ENCODE results near the gene TTC7B.

The TTC7B gene

GRCh38 chr14:90739318-90740068 lies 76.7 kb downstream of the TTC7B start:
- no peak for DNase-seq

- DNase-seq: no peak
Measured at GRCh38 chr14:90733139-90733808, 83.0 kb downstream of the TTC7B start.

GRCh38 chr14:90732718-90733117 lies 83.5 kb downstream of the TTC7B start:
- no peak for DNase-seq

- no peak for DNase-seq
Measured at GRCh38 chr14:90732139-90732538, 84.1 kb downstream of the TTC7B start.

- DNase-seq: no peak
Measured at GRCh38 chr14:90731487-90731886, 84.7 kb downstream of the TTC7B start.

- DNase-seq: no peak
Measured at GRCh38 chr14:90730206-90730766, 85.9 kb downstream of the TTC7B start.

- no peak for DNase-seq
Measured at GRCh38 chr14:90728951-90729350, 87.3 kb downstream of the TTC7B start.

- no peak for DNase-seq
Measured at GRCh38 chr14:90727082-90727481, 89.1 kb downstream of the TTC7B start.

- DNase-seq: no peak
Measured at GRCh38 chr14:90726656-90727055, 89.6 kb downstream of the TTC7B start.

- DNase-seq: no peak
Measured at GRCh38 chr14:90724866-90725265, 91.4 kb downstream of the TTC7B start.

- DNase-seq: no peak
Measured at GRCh38 chr14:90722590-90722989, 93.6 kb downstream of the TTC7B start.

- peak; percentile 37 for DNase-seq
Measured at GRCh38 chr14:90721619-90722305, 94.5 kb downstream of the TTC7B start.

- DNase-seq: no peak
Measured at GRCh38 chr14:90720832-90721231, 95.4 kb downstream of the TTC7B start.

- no peak for DNase-seq
Measured at GRCh38 chr14:90720336-90720735, 95.9 kb downstream of the TTC7B start.

GRCh38 chr14:90717916-90718315 lies 98.3 kb downstream of the TTC7B start:
- no peak for DNase-seq

GRCh38 chr14:90715993-90716392 lies 100.2 kb downstream of the TTC7B start:
- DNase-seq: no peak

- no peak for DNase-seq
Measured at GRCh38 chr14:90715495-90715894, 100.7 kb downstream of the TTC7B start.

GRCh38 chr14:90714811-90715210 lies 101.4 kb downstream of the TTC7B start:
- no peak for DNase-seq

- DNase-seq: no peak
Measured at GRCh38 chr14:90704738-90705392, 111.4 kb downstream of the TTC7B start.

- no peak for DNase-seq
Measured at GRCh38 chr14:90703841-90704737, 112.1 kb downstream of the TTC7B start.

GRCh38 chr14:90700933-90701776 lies 115.1 kb downstream of the TTC7B start:
- peak; percentile 37 for DNase-seq
